Activated naive CD4-positive, alpha-beta T cell treated with anti-CD3 and anti-CD28 coated beads for 36 hours (primary cell): Measurements from ENCODE around the gene FRAS1. TPM values are rescaled to one million over a fixed set of nuclear protein-coding genes. Genes with fewer than 3 reads are reported as not detected.

Experiments
- CTCF ChIA-PET: fragments of 350-600 bp; sonication (Branson Sonifier 250); formaldehyde crosslinking; loops from one replicate; lab custom pipeline; 2021; ENCODE audit warnings: antibody characterized with exemption; lab: Charles Lee
- DNase-seq: peaks from one replicate; pipeline ENCODE4 v3.0.0-alpha.2; 2020
- H3K27ac Mint-ChIP-seq: one replicate; pipeline ENCODE4 v1.8.0; 2021; ENCODE audit warnings: mild to moderate bottlenecking, mixed read lengths
- H3K27me3 Mint-ChIP-seq: one replicate; pipeline ENCODE4 v1.8.0; 2021; ENCODE audit warnings: low read depth, mixed read lengths
- H3K36me3 Mint-ChIP-seq: one replicate; pipeline ENCODE4 v1.8.0; 2021; ENCODE audit warnings: low read depth, mixed read lengths
- H3K4me1 Mint-ChIP-seq: one replicate; pipeline ENCODE4 v1.8.0; 2021; ENCODE audit warnings: low read depth, mixed read lengths
- H3K4me3 Mint-ChIP-seq: one replicate; pipeline ENCODE4 v1.8.0; 2021; ENCODE audit warnings: mild to moderate bottlenecking, moderate library complexity, mixed read lengths
- H3K9me3 Mint-ChIP-seq: one replicate; pipeline ENCODE4 v1.8.0; 2021; ENCODE audit warnings: mixed read lengths
- intact Hi-C: fragments of 100-400 bp; cut with micrococcal nuclease; formaldehyde crosslinking; loops from one replicate; pipeline ENCODE4 v1.15.1; 2023
- total RNA-seq, 2 experiments: library from RNA; stranded (reverse); gene quantifications; one replicate each; pipeline ENCODE4 v1.2.3, GENCODE V29; 2021

Gene FRAS1
- total RNA-seq, 2 experiments from 2014 or later, result not detected

- no peak overlapping the region for H3K4me3 Mint-ChIP-seq
- intact Hi-C loops, result loop anchor here (5.0 kb wide), 1 partner anchor 105 kb away; no protein-coding TSS in a partner anchor
- H3K4me1 Mint-ChIP-seq, result peaks cover 8% of the 10 kb centered on the region
- H3K9me3 Mint-ChIP-seq, result no peaks in the 10 kb centered on the region
- CTCF ChIA-PET, result interaction anchor here (0.6 kb wide), 2 partner anchors 9 to 35 kb away, joined by 3 read pairs; no protein-coding TSS in a partner anchor
- H3K36me3 Mint-ChIP-seq, result no peaks in the 10 kb centered on the region
- H3K27ac Mint-ChIP-seq, result no peak overlapping the region
- peaks cover 31% of the 10 kb centered on the region for H3K27me3 Mint-ChIP-seq
- no peak for DNase-seq
Measured at GRCh38 chr4:78552389-78553042, 495.4 kb downstream of the FRAS1 start.

GRCh38 chr4:78553043-78553396 lies 495.9 kb downstream of the FRAS1 start:
- peaks cover 8% of the 10 kb centered on the region for H3K4me1 Mint-ChIP-seq

GRCh38 chr4:78553529-78554060 lies 496.5 kb downstream of the FRAS1 start:
- H3K4me1 Mint-ChIP-seq, result peaks cover 8% of the 10 kb centered on the region
- CTCF ChIA-PET, result interaction anchor here (0.6 kb wide), 1 partner anchor 10 kb away, joined by 3 read pairs; no protein-coding TSS in a partner anchor
- no peak overlapping the region for H3K4me3 Mint-ChIP-seq
- intact Hi-C loops, result loop anchor here (5.0 kb wide), 1 partner anchor 104 kb away; no protein-coding TSS in a partner anchor
- H3K36me3 Mint-ChIP-seq, result no peaks in the 10 kb centered on the region
- peaks cover 33% of the 10 kb centered on the region for H3K27me3 Mint-ChIP-seq
- DNase-seq, result no peak
- no peaks in the 10 kb centered on the region for H3K9me3 Mint-ChIP-seq
- no peak overlapping the region for H3K27ac Mint-ChIP-seq

More at GRCh38 chr4:78553043-78553396, 495.9 kb downstream of the FRAS1 start:
- CTCF ChIA-PET, result interaction anchor here (0.6 kb wide), 2 partner anchors 10 to 35 kb away, joined by 3 read pairs; no protein-coding TSS in a partner anchor
- DNase-seq, result no peak
- H3K27me3 Mint-ChIP-seq, result peaks cover 31% of the 10 kb centered on the region
- no peaks in the 10 kb centered on the region for H3K36me3 Mint-ChIP-seq
- no peak overlapping the region for H3K27ac Mint-ChIP-seq
- H3K9me3 Mint-ChIP-seq, result no peaks in the 10 kb centered on the region
- intact Hi-C loops, result loop anchor here (5.0 kb wide), 1 partner anchor 104 kb away; no protein-coding TSS in a partner anchor
- no peak overlapping the region for H3K4me3 Mint-ChIP-seq

GRCh38 chr4:78556665-78557064 lies 499.5 kb downstream of the FRAS1 start:
- Mint-ChIP-seq H3K4me1 (peaks cover 5% of the 10 kb centered on the region), H3K36me3 (no peaks in the 10 kb centered on the region), H3K27me3 (peaks cover 15% of the 10 kb centered on the region), H3K27ac (no peak overlapping the region), H3K9me3 (no peaks in the 10 kb centered on the region), H3K4me3 (no peak overlapping the region)
- DNase-seq, result no peak
- CTCF ChIA-PET, result no interaction called here
- intact Hi-C loops, result no loop called here

GRCh38 chr4:78557841-78558240 lies 500.7 kb downstream of the FRAS1 start:
- Mint-ChIP-seq H3K4me3 (no peak overlapping the region), H3K27me3 (peaks cover 15% of the 10 kb centered on the region), H3K9me3 (no peaks in the 10 kb centered on the region), H3K27ac (no peak overlapping the region), H3K4me1 (no peaks in the 10 kb centered on the region), H3K36me3 (no peaks in the 10 kb centered on the region)
- no peak for DNase-seq
- CTCF ChIA-PET, result no interaction called here
- intact Hi-C loops, result no loop called here

- CTCF ChIA-PET, result interaction anchor here (0.6 kb wide), 1 partner anchor 78 kb away, joined by 3 read pairs; no protein-coding TSS in a partner anchor
- no peak overlapping the region for H3K27ac Mint-ChIP-seq
- peaks cover 15% of the 10 kb centered on the region for H3K27me3 Mint-ChIP-seq
- no peak for DNase-seq
- H3K9me3 Mint-ChIP-seq, result no peaks in the 10 kb centered on the region
- no peaks in the 10 kb centered on the region for H3K4me1 Mint-ChIP-seq
- no peaks in the 10 kb centered on the region for H3K36me3 Mint-ChIP-seq
- intact Hi-C loops, result no loop called here
- H3K4me3 Mint-ChIP-seq, result no peak overlapping the region
Measured at GRCh38 chr4:78558410-78558809, 501.3 kb downstream of the FRAS1 start.

- Mint-ChIP-seq H3K9me3 (no peaks in the 10 kb centered on the region), H3K27ac (no peak overlapping the region), H3K36me3 (no peaks in the 10 kb centered on the region), H3K27me3 (peaks cover 6% of the 10 kb centered on the region), H3K4me3 (no peak overlapping the region), H3K4me1 (no peaks in the 10 kb centered on the region)
- no peak for DNase-seq
- CTCF ChIA-PET, result no interaction called here
- intact Hi-C loops, result no loop called here
Measured at GRCh38 chr4:78560296-78560963, 503.3 kb downstream of the FRAS1 start.

- peaks cover 6% of the 10 kb centered on the region for H3K27me3 Mint-ChIP-seq
- H3K4me1 Mint-ChIP-seq, result no peaks in the 10 kb centered on the region
- no peak overlapping the region for H3K27ac Mint-ChIP-seq
- no peaks in the 10 kb centered on the region for H3K9me3 Mint-ChIP-seq
- H3K36me3 Mint-ChIP-seq, result no peaks in the 10 kb centered on the region
- DNase-seq, result no peak
- no peak overlapping the region for H3K4me3 Mint-ChIP-seq
- CTCF ChIA-PET, result no interaction called here
- intact Hi-C loops, result no loop called here
Measured at GRCh38 chr4:78561677-78562076, 504.6 kb downstream of the FRAS1 start.

GRCh38 chr4:78562687-78563086 lies 505.6 kb downstream of the FRAS1 start:
- no peak for DNase-seq
- intact Hi-C loops, result no loop called here
- CTCF ChIA-PET, result no interaction called here
- Mint-ChIP-seq H3K36me3 (no peaks in the 10 kb centered on the region), H3K27me3 (peaks cover 6% of the 10 kb centered on the region), H3K9me3 (no peaks in the 10 kb centered on the region), H3K4me3 (no peak overlapping the region), H3K4me1 (no peaks in the 10 kb centered on the region), H3K27ac (no peak overlapping the region)

GRCh38 chr4:78565971-78566372 lies 508.8 kb downstream of the FRAS1 start:
- no peaks in the 10 kb centered on the region for H3K36me3 Mint-ChIP-seq
- DNase-seq, result no peak
- no peak overlapping the region for H3K27ac Mint-ChIP-seq
- no peak overlapping the region for H3K4me3 Mint-ChIP-seq
- H3K27me3 Mint-ChIP-seq, result peaks cover 4% of the 10 kb centered on the region
- intact Hi-C loops, result no loop called here
- CTCF ChIA-PET, result interaction anchor here (0.6 to 1.2 kb wide), 3 partner anchors 86 to 298 kb away, joined by 3 to 8 read pairs (median 3); no protein-coding TSS in a partner anchor
- H3K9me3 Mint-ChIP-seq, result no peaks in the 10 kb centered on the region
- H3K4me1 Mint-ChIP-seq, result no peaks in the 10 kb centered on the region

GRCh38 chr4:78566834-78567499 lies 509.8 kb downstream of the FRAS1 start:
- Mint-ChIP-seq H3K4me3 (no peak overlapping the region), H3K36me3 (no peaks in the 10 kb centered on the region), H3K9me3 (no peaks in the 10 kb centered on the region), H3K27ac (no peak overlapping the region), H3K4me1 (no peaks in the 10 kb centered on the region), H3K27me3 (peaks cover 5% of the 10 kb centered on the region)
- DNase-seq, result no peak
- CTCF ChIA-PET, result interaction anchor here (0.6 to 1.2 kb wide), 2 partner anchors 243 to 295 kb away, joined by 3 to 4 read pairs; no protein-coding TSS in a partner anchor
- intact Hi-C loops, result no loop called here

GRCh38 chr4:78567500-78568060 lies 510.5 kb downstream of the FRAS1 start:
- Mint-ChIP-seq H3K4me3 (no peak overlapping the region), H3K27me3 (peaks cover 2% of the 10 kb centered on the region), H3K27ac (no peak overlapping the region), H3K4me1 (no peaks in the 10 kb centered on the region), H3K36me3 (no peaks in the 10 kb centered on the region), H3K9me3 (no peaks in the 10 kb centered on the region)
- CTCF ChIA-PET, result interaction anchor here (0.8 kb wide), 1 partner anchor 24 kb away, joined by 3 read pairs; no protein-coding TSS in a partner anchor
- intact Hi-C loops, result no loop called here
- DNase-seq, result no peak
